ENCODE measurements around the gene NCAPG2. TPM values are rescaled to one million over a fixed set of nuclear protein-coding genes. Genes with fewer than 3 reads are reported as not detected.

Gene NCAPG2
- total RNA-seq, 1 experiment from 2014 or later, result 99.4 TPM

DNA sequence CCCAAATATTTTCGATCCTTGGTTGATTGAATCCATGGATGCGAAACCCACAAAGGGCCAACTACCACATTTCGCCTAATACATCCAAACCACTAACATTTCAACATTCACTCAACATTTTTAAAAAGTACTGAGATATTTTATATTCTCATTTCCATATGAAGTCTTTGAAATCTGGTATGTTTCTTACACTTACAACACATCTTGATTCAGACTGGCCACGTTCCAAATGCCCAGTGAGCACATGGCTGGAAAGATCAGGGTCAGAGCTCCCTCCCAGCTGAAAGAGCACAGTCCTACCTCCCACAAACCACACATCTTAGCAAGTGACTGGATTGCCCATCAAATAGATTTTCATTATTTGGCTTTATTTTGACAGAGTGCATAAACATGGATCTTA is 18.9 kb downstream of the NCAPG2 start:
- Mint-ChIP-seq H3K27me3 (ENCODE audit: low read depth) (no peaks in the 10 kb centered on the region), H3K4me3 (no peak overlapping the region), H3K27ac (peak overlapping the region in 1 of 3 experiments; percentile 36; a peak in 2 of 7 replicates), H3K9me3 (no peaks in the 10 kb centered on the region), H3K4me1 (no peaks in the 10 kb centered on the region), H3K36me3 (ENCODE audit: insufficient read depth in 1 of 3, low read depth in 3 of 3) (peaks cover 28 to 83% (median 72%) of the 10 kb centered on the region in 3 experiments; a peak in 6 of 7 replicates)
- no peaks in the 10 kb centered on the region for H3K79me2 ChIP-seq (ENCODE audit: insufficient read depth, low read length)
- H2BK20ac ChIP-seq (ENCODE audit: low read depth, low read length, poor library complexity, severe bottlenecking), result no peak overlapping the region
- H2BK15ac ChIP-seq (ENCODE audit: low read depth, low read length), result no peak overlapping the region
- WGBS (ENCODE audit: extremely low coverage, insufficient read length, low lambda C conversion rate), result 100% methylated on average over 1 of the region's 4 CpGs
- H3K9me3 ChIP-seq (ENCODE audit: control insufficient read depth, low read depth, low read length), result no peaks in the 10 kb centered on the region
- H3K18ac ChIP-seq (ENCODE audit: insufficient read length, low read depth, low read length), result no peak overlapping the region
- no peak overlapping the region for H4K8ac ChIP-seq (replicated peaks; ENCODE audit: insufficient read length, low read depth, low read length)
- no peak overlapping the region for H2AK5ac ChIP-seq (ENCODE audit: insufficient read length, low read length)
- H3K4me2 ChIP-seq (ENCODE audit: insufficient read depth, insufficient read length, low read length), result no peak overlapping the region
- no peak overlapping the region for H2BK5ac ChIP-seq (ENCODE audit: insufficient read length, low read length)
- H3K27ac ChIP-seq (ENCODE audit: insufficient read length, low read depth, low read length), result no peak overlapping the region
- TF ChIP-seq CTCF (conservative IDR thresholded peaks at IDR 0.05), result no peak
- H4K91ac ChIP-seq (ENCODE audit: insufficient read length, low read depth, low read length), result no peak overlapping the region
- no peak overlapping the region for H2BK12ac ChIP-seq (ENCODE audit: insufficient read length, low read depth, low read length)
- no peaks in the 10 kb centered on the region for H3K27me3 ChIP-seq (ENCODE audit: insufficient read depth, low read length)
- H3K23me2 ChIP-seq (ENCODE audit: insufficient read length, low read depth, low read length, poor library complexity, severe bottlenecking), result no peaks in the 10 kb centered on the region
- H3K4me1 ChIP-seq (ENCODE audit: insufficient read depth, low read length), result no peaks in the 10 kb centered on the region
- no peak overlapping the region for H3K14ac ChIP-seq (ENCODE audit: insufficient read depth, low read length)
- H3K23ac ChIP-seq (ENCODE audit: insufficient read length, low read depth, low read length), result no peak overlapping the region
- H2AFZ ChIP-seq (ENCODE audit: low read length), result no peak overlapping the region
- H3K4ac ChIP-seq (ENCODE audit: low read depth, low read length), result no peak overlapping the region
- peaks cover 3% of the 10 kb centered on the region for H3K79me1 ChIP-seq (ENCODE audit: insufficient read depth, low read depth, low read length, poor library complexity, severe bottlenecking)
- no peak overlapping the region for H3K9ac ChIP-seq (ENCODE audit: extremely low read depth, insufficient read length, low read length)
- no peaks in the 10 kb centered on the region for H4K20me1 ChIP-seq (ENCODE audit: control insufficient read depth, insufficient read depth, insufficient read length)
- H4K5ac ChIP-seq (ENCODE audit: insufficient read length, low read depth, low read length), result no peak overlapping the region
- H2BK120ac ChIP-seq (ENCODE audit: low read depth, low read length, poor library complexity, severe bottlenecking), result no peak overlapping the region
- DNase-seq, result no peak
- no peak overlapping the region for H3K56ac ChIP-seq (ENCODE audit: insufficient read length, low read depth, low read length)
- no peak overlapping the region for H3T11ph ChIP-seq (ENCODE audit: low read length)
